ENCODE measurements around the gene C1orf21.

Gene C1orf21

GRCh38 chr1:184630679-184631060 is 243.8 kb downstream of the C1orf21 start:
- no peak for DNase-seq (ENCODE audit: low spot score)

GRCh38 chr1:184632415-184633175 is 245.8 kb downstream of the C1orf21 start:
- DNase-seq (ENCODE audit: low spot score), result no peak

- DNase-seq (ENCODE audit: low spot score), result no peak
Measured at GRCh38 chr1:184633785-184634184, 247.0 kb downstream of the C1orf21 start.

- DNase-seq (ENCODE audit: low spot score), result no peak
Measured at GRCh38 chr1:184634296-184634695, 247.5 kb downstream of the C1orf21 start.

GRCh38 chr1:184635347-184635979 is 248.6 kb downstream of the C1orf21 start:
- no peak for DNase-seq (ENCODE audit: low spot score)

- no peak for DNase-seq (ENCODE audit: low spot score)
Measured at GRCh38 chr1:184635980-184636431, 249.2 kb downstream of the C1orf21 start.

- no peak for DNase-seq (ENCODE audit: low spot score)
Measured at GRCh38 chr1:184637664-184638240, 250.9 kb downstream of the C1orf21 start.

- no peak for DNase-seq (ENCODE audit: low spot score)
Measured at GRCh38 chr1:184639205-184639604, 252.4 kb downstream of the C1orf21 start.

- DNase-seq (ENCODE audit: low spot score), result no peak
Measured at GRCh38 chr1:184640505-184640904, 253.7 kb downstream of the C1orf21 start.

GRCh38 chr1:184641894-184642293 is 255.1 kb downstream of the C1orf21 start:
- no peak for DNase-seq (ENCODE audit: low spot score)

- DNase-seq (ENCODE audit: low spot score), result no peak
Measured at GRCh38 chr1:184643661-184644060, 256.8 kb downstream of the C1orf21 start.

GRCh38 chr1:184644771-184645170 is 257.9 kb downstream of the C1orf21 start:
- no peak for DNase-seq (ENCODE audit: low spot score)

- no peak for DNase-seq (ENCODE audit: low spot score)
Measured at GRCh38 chr1:184646178-184646701, 259.4 kb downstream of the C1orf21 start.

- no peak for DNase-seq (ENCODE audit: low spot score)
Measured at GRCh38 chr1:184646824-184647223, 260.0 kb downstream of the C1orf21 start.

- no peak for DNase-seq (ENCODE audit: low spot score)
Measured at GRCh38 chr1:184647471-184647870, 260.6 kb downstream of the C1orf21 start.

- DNase-seq (ENCODE audit: low spot score), result no peak
Measured at GRCh38 chr1:184648160-184648855, 261.5 kb downstream of the C1orf21 start.

- no peak for DNase-seq (ENCODE audit: low spot score)
Measured at GRCh38 chr1:184648856-184649201, 262.0 kb downstream of the C1orf21 start.

- no peak for DNase-seq (ENCODE audit: low spot score)
Measured at GRCh38 chr1:184649451-184649888, 262.6 kb downstream of the C1orf21 start.

GRCh38 chr1:184650177-184650866 is 263.5 kb downstream of the C1orf21 start:
- DNase-seq (ENCODE audit: low spot score), result no peak

GRCh38 chr1:184655185-184655584 is 268.4 kb downstream of the C1orf21 start:
- no peak for DNase-seq (ENCODE audit: low spot score)

- DNase-seq (ENCODE audit: low spot score), result no peak
Measured at GRCh38 chr1:184656221-184656620, 269.4 kb downstream of the C1orf21 start.

GRCh38 chr1:184658055-184658454 is 271.2 kb downstream of the C1orf21 start:
- no peak for DNase-seq (ENCODE audit: low spot score)
